ENCODE data around the gene PAX3. TPM values are rescaled to one million over a fixed set of nuclear protein-coding genes. Genes with fewer than 3 reads are reported as not detected.

Gene PAX3
- total RNA-seq, 4 donors from 2014 or later = 6.1 to 13.8 (median 10.2) TPM

- no peaks in the 10 kb centered on the region for H3K27me3 ChIP-seq
- DNase-seq (ENCODE audit: low spot score in 2 of 2) = no peak
- no peak overlapping the region for H3K4me3 ChIP-seq
- H3K36me3 ChIP-seq = no peaks in the 10 kb centered on the region
- no peaks in the 10 kb centered on the region for H3K4me1 ChIP-seq
- WGBS = 79% methylated on average over 1 of the region's 1 CpG
- TF ChIP-seq POLR2A (IDR thresholded peaks at IDR 0.05) = no peak
- TF ChIP-seq POLR2AphosphoS5 (IDR thresholded peaks at IDR 0.05) = no peak
- TF ChIP-seq CTCF (IDR thresholded peaks at IDR 0.05) = no peak
- TF ChIP-seq EP300 (IDR thresholded peaks at IDR 0.05) = no peak
- H3K9me3 ChIP-seq = no peaks in the 10 kb centered on the region
- H3K27ac ChIP-seq = no peak overlapping the region
Measured at GRCh38 chr2:222248818-222249217, 50.0 kb downstream of the PAX3 start.

GRCh38 chr2:222248256-222248655 is 50.5 kb downstream of the PAX3 start:
- H3K9me3 ChIP-seq = no peaks in the 10 kb centered on the region
- 69% methylated on average over 2 of the region's 2 CpGs for WGBS
- TF ChIP-seq CTCF (IDR thresholded peaks at IDR 0.05) (no peak), POLR2AphosphoS5 (IDR thresholded peaks at IDR 0.05) (no peak), POLR2A (IDR thresholded peaks at IDR 0.05) (no peak), EP300 (IDR thresholded peaks at IDR 0.05) (no peak)
- no peak for DNase-seq (ENCODE audit: low spot score in 2 of 2)
- no peak overlapping the region for H3K4me3 ChIP-seq
- no peaks in the 10 kb centered on the region for H3K27me3 ChIP-seq
- no peaks in the 10 kb centered on the region for H3K4me1 ChIP-seq
- no peak overlapping the region for H3K27ac ChIP-seq
- H3K36me3 ChIP-seq = no peaks in the 10 kb centered on the region

- Histone ChIP-seq H3K27ac (no peak overlapping the region), H3K36me3 (no peaks in the 10 kb centered on the region), H3K4me1 (no peaks in the 10 kb centered on the region), H3K27me3 (peaks cover 38% of the 10 kb centered on the region), H3K4me3 (no peak overlapping the region), H3K9me3 (no peaks in the 10 kb centered on the region)
- TF ChIP-seq POLR2A (IDR thresholded peaks at IDR 0.05) (no peak), CTCF (IDR thresholded peaks at IDR 0.05) (no peak), POLR2AphosphoS5 (IDR thresholded peaks at IDR 0.05) (no peak), EP300 (IDR thresholded peaks at IDR 0.05) (no peak)
- no peak for DNase-seq (ENCODE audit: low spot score in 2 of 2)
Measured at GRCh38 chr2:222242532-222242931, 56.3 kb downstream of the PAX3 start.

DNA sequence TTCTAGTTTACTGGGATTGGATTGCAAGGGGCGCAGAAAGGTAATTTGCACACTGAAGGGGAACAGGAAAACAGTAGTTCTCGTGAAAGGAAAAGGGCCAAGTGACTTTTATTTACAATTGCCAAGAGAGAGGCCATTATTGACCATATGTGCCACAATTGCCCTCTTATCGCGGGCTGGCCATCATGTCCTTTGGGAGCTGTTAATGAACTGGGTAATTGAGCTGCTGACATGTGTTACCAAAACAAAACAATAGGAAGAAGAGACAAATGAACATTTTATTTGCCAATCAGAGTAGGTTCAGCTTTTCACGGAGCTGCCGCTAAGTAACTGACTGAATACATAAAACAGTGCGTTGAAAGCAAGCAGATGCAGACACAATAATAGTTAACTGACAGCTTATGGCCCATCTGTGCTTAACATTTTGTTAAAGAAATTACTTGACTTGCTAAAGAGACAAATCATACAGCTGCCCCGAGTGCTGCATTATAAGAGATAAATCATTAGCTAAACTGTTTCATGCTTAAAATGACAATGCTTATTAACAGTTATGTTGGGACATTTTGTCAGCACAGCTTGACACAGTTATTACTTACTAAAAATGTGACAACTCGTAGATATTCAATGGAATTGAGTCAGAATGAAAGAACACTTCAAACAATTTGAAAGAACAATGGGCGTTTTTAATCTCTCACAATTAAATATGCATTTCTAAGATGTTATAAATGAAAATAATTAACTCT is 57.5 kb downstream of the PAX3 start:
- Histone ChIP-seq H3K9me3 (no peaks in the 10 kb centered on the region), H3K27me3 (peaks cover 38% of the 10 kb centered on the region), H3K4me1 (no peaks in the 10 kb centered on the region), H3K36me3 (no peaks in the 10 kb centered on the region), H3K4me3 (no peak overlapping the region), H3K27ac (no peak overlapping the region)
- TF ChIP-seq EP300 (IDR thresholded peaks at IDR 0.05) (no peak), CTCF (IDR thresholded peaks at IDR 0.05) (no peak), POLR2A (IDR thresholded peaks at IDR 0.05) (no peak), POLR2AphosphoS5 (IDR thresholded peaks at IDR 0.05) (no peak)
- WGBS = 37% methylated on average over 10 of the region's 10 CpGs
- no peak for DNase-seq (ENCODE audit: low spot score in 2 of 2)

GRCh38 chr2:222240676-222241049 is 58.1 kb downstream of the PAX3 start:
- TF ChIP-seq POLR2AphosphoS5 (IDR thresholded peaks at IDR 0.05) = no peak
- TF ChIP-seq EP300 (IDR thresholded peaks at IDR 0.05) = no peak
- TF ChIP-seq CTCF (IDR thresholded peaks at IDR 0.05) = no peak
- TF ChIP-seq POLR2A (IDR thresholded peaks at IDR 0.05) = no peak
- H3K27me3 ChIP-seq = peaks cover 38% of the 10 kb centered on the region
- no peak overlapping the region for H3K4me3 ChIP-seq
- DNase-seq (ENCODE audit: low spot score in 2 of 2) = no peak
- no peak overlapping the region for H3K27ac ChIP-seq
- H3K4me1 ChIP-seq = no peaks in the 10 kb centered on the region
- WGBS = 55% methylated on average over 5 of the region's 5 CpGs
- H3K9me3 ChIP-seq = no peaks in the 10 kb centered on the region
- H3K36me3 ChIP-seq = no peaks in the 10 kb centered on the region

All from suprapubic skin (tissue), 4 donors.